GM18526 (cell line): ENCODE measurements around the gene CYSLTR1.

ENCODE experiments used
- POLR2A ChIP-seq: IDR thresholded peaks from 3 replicates; pipeline ENCODE4 v1.6.1; 2011; ENCODE audit not compliant: insufficient read length; ENCODE audit errors: extremely low read depth

The CYSLTR1 gene

DNA sequence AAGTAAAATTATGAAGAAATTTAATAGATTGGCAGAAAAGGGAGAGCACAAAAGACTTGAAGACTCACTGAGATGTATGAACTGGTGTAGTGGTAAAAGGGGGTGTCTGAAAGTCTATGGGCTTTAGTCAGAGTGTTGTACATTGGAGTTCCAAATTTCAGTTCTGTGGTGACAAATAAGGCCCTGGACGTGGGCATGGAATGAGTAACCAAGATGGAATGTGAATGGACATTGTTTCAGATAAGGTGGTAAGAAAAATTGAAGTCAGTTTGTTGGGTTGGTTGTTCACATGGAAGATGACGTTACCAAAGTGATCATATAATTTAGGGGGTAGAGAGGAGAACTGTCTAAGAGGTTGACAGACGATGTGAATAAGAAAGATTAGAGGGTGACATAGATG is 13.9 kb downstream of the CYSLTR1 start:
- TF ChIP-seq POLR2A, result no peak

DNA sequence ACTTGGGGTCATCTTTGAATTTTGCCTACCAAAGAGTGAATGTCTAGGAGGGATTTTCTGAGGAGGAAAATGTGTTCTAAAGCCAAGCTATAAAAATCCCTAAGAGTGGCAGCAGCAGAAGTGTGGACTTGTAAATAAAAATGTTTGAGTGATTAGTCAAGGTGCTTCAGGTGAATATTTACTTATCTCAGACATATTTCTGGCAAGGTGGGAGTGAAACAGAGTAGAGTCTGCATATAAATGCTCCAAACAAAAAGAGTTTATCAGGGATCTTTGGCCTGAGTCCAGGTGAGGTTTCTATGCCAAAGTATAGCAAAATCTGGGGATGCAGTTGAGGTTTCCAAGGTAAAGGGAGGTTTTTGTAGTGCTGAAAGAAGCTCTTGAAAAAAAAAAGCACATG is 19.7 kb downstream of the CYSLTR1 start:
- TF ChIP-seq POLR2A, result no peak

DNA sequence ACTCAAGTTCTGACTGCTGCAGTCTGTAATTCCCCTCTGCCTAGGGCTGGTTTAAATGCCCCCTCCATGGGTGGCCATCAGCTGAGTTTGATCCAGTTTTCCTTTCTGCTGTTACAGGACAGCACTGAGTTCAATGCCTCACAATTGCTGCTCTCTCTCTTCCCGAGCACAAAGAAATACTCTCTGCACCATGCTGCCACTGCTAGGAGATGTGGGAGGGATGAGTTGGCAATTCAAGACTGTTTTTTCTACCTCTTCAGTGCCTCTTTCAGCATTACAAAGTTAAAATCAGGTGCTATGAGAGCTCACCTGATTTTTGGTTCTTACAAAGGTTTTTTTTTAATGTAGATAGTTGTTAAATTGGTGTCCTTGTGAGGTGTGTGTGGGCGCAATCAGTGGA is 24.3 kb downstream of the CYSLTR1 start:
- no peak for TF ChIP-seq POLR2A

DNA sequence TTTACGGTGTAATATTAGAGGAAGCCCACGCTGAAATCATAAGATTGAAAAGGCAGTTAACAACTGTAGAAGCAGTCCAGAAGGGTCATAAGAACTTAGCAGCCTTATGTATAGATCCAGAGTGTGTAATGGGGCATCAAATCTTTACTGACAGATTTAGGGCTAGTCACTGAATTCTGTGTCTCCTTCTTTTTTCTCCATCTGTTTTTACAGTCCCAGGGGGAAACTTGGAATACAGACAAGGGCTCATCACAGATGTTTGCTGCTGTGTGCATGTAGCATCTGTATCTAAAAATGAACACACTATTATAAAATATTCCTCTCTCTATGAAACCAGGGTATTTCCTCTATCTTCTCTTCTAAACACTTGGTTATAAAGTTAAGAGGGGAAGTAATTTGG is 43.9 kb downstream of the CYSLTR1 start:
- no peak for TF ChIP-seq POLR2A

DNA sequence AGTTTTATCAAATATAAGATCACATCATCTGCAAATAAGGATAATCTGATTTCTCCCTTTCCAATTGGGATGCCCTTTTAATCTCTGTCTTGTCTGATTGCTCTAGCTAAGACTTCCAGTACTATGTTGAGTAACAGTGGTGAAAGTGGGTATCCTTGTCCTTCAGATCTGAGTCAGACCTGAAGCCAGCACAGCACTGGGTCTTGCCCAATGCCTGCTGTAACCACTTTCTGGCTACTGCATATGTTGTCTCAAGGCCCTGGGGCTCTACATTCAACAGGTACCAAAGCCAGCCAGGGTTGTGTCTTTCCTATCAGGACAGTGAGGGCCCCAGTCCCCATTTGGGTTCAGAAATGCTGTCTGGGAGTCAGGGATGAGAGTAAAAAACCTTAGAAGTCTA is 90.3 kb downstream of the CYSLTR1 start:
- TF ChIP-seq POLR2A, result no peak
